SU-DHL-6 (cell line): ENCODE results near the gene AGAP5.

ENCODE experiments used
- EZH2phosphoT487 ChIP-seq: fragments of 200-600 bp; sonication (generic), shearing (Covaris generic); conservative IDR thresholded peaks from 2 replicates; pipeline ENCODE4 v1.6.1; 2018; ENCODE audit warnings: mild to moderate bottlenecking, antibody characterized with exemption, low read length, moderate library complexity, mixed read lengths
- TF ChIP-seq, protein P1 (sequence below): fragments of 200-600 bp; sonication (generic); IDR thresholded peaks from one replicate; pipeline ENCODE4 v1.5.1; 2017; ENCODE audit warnings: antibody characterized with exemption, mild to moderate bottlenecking, low read length, moderate library complexity; ENCODE audit not compliant: insufficient read depth, poor library complexity, severe bottlenecking

DNA sequence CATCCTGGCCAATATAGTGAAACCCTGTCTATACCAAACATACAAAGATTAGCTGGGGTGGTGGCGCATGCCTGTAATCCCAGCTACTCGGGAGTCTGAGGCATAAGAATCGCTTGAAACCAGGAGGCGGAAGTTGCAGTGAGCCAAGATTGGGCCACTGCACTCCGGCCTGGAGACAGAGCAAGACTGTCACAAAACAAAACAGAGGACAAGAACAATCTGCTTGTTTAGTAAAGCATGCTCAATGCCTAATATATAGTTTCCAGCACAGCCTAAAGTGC is 44.5 kb upstream of the AGAP5 start:
- TF ChIP-seq, protein P1, sequence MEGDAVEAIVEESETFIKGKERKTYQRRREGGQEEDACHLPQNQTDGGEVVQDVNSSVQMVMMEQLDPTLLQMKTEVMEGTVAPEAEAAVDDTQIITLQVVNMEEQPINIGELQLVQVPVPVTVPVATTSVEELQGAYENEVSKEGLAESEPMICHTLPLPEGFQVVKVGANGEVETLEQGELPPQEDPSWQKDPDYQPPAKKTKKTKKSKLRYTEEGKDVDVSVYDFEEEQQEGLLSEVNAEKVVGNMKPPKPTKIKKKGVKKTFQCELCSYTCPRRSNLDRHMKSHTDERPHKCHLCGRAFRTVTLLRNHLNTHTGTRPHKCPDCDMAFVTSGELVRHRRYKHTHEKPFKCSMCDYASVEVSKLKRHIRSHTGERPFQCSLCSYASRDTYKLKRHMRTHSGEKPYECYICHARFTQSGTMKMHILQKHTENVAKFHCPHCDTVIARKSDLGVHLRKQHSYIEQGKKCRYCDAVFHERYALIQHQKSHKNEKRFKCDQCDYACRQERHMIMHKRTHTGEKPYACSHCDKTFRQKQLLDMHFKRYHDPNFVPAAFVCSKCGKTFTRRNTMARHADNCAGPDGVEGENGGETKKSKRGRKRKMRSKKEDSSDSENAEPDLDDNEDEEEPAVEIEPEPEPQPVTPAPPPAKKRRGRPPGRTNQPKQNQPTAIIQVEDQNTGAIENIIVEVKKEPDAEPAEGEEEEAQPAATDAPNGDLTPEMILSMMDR, result no peak
- TF ChIP-seq EZH2phosphoT487, result no peak
